Erythroblast (primary cell): ENCODE data around the gene PRUNE2.

Source experiments
- GATA1 ChIP-seq: IDR thresholded peaks from 2 replicates; pipeline ENCODE4 v1.6.1; 2011; ENCODE audit warnings: low read depth, mild to moderate bottlenecking, control low read depth, low read length, moderate library complexity
- POLR2A ChIP-seq: IDR thresholded peaks from 2 replicates; pipeline ENCODE4 v1.6.1; 2011; ENCODE audit warnings: mild to moderate bottlenecking, low read length

DNA sequence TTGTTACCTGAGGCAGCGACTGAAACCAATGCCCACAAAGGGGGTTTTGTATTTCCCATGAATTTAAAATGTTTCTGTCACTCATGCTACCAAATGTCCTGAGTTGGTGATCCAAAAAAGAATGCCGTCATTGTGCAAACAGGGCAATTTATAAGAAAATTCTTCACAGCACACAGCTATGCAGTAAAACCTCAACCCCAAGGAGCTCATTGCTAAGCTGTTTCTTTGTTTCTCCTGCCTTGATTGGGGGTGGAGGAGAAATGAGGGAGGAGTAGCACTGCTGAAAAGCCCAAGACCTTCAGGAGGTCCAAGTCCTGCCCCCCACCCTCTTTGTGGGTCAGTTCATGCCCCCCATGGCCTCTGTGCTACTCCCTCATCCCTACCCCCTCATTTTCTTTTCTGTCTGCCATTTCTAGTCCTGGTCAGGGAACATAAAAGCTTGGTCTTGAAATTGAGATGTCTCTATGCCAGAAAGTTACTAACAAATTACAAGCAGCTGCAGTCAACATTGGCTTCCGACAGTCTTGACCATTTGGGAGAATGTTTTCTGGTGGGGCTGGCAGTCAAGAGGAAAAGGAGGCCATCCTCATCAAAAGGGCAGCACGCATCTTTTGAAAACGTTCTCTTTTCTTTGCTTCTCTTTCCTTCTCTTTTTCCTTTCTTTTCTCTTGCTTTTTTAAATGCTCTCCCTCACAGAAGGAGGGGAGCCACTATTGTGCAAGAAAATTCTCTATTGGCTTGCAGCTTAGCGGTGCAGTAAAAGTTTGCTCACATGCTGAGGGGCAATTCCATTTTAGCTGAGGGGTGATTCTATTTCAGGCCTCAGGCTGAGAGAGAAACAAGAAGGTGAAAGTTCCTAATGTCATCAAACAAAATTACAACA, 313.6 kb downstream of the PRUNE2 start:
- no peak for TF ChIP-seq POLR2A
- TF ChIP-seq GATA1, result no peak
